NCI-H226 (cell line): ENCODE measurements around the gene DYNLT1.
A peak's percentile ranks its signal among the peaks of the same experiment; 100 is the strongest.
"Not testable (repeated sequence)": the region's sequence is repeated elsewhere in the genome, so short reads cannot be mapped to it uniquely, and the experiment has no call there.

Experiments
- DNase-seq: peaks from one replicate; pipeline ENCODE4 v3.0.0-alpha.2; 2015

Gene DYNLT1

GRCh38 chr6:158662954-158663624 lies 18.5 kb upstream of the DYNLT1 start:
- DNase-seq: no peak

- DNase-seq: no peak
Measured at GRCh38 chr6:158662607-158662953, 18.0 kb upstream of the DYNLT1 start.

- no peak for DNase-seq
Measured at GRCh38 chr6:158661156-158661685, 16.7 kb upstream of the DYNLT1 start.

- no peak for DNase-seq
Measured at GRCh38 chr6:158660333-158660754, 15.8 kb upstream of the DYNLT1 start.

GRCh38 chr6:158656986-158657385 lies 12.4 kb upstream of the DYNLT1 start:
- DNase-seq: not testable (repeated sequence)

- no peak for DNase-seq
Measured at GRCh38 chr6:158655569-158656450, 11.3 kb upstream of the DYNLT1 start.

- DNase-seq: no peak
Measured at GRCh38 chr6:158654960-158655489, 10.5 kb upstream of the DYNLT1 start.

- DNase-seq: no peak
Measured at GRCh38 chr6:158654498-158654897, 10.0 kb upstream of the DYNLT1 start.

GRCh38 chr6:158653577-158654354 lies 9.2 kb upstream of the DYNLT1 start:
- DNase-seq: no peak

GRCh38 chr6:158651981-158652737 lies 7.6 kb upstream of the DYNLT1 start:
- not testable (repeated sequence) for DNase-seq

GRCh38 chr6:158649289-158650143 lies 5.0 kb upstream of the DYNLT1 start, which contains the start of gene SYTL3:
Gene SYTL3 (plus strand): TSS chr6:158650054. CDS start chr6:158663269, 13,215 bp downstream.
- peak; percentile 86 for DNase-seq

GRCh38 chr6:158648682-158649131 lies 4.2 kb upstream of the DYNLT1 start:
- DNase-seq: peak; percentile 93

- no peak for DNase-seq
Measured at GRCh38 chr6:158647501-158647900, 3.0 kb upstream of the DYNLT1 start.

- peak; percentile 42 for DNase-seq
Measured at GRCh38 chr6:158646023-158646910, 1.7 kb upstream of the DYNLT1 start.

GRCh38 chr6:158645064-158646022 lies 800 bp upstream of the DYNLT1 start:
- no peak for DNase-seq

GRCh38 chr6:158643836-158644230 lies 710 bp downstream of the DYNLT1 start:
- no peak for DNase-seq

- peak; percentile 94 for DNase-seq
Measured at GRCh38 chr6:158642097-158642601, 2.4 kb downstream of the DYNLT1 start.

- DNase-seq: no peak
Measured at GRCh38 chr6:158640519-158640918, 4.0 kb downstream of the DYNLT1 start.
